Retinal pigment epithelial cell (primary cell): Measurements from ENCODE around the gene KMO.

Experiments used
- DNase-seq: peaks from one replicate; pipeline ENCODE4 v3.0.0-alpha.2; 2010; ENCODE audit warnings: low read depth
- H3K4me3 ChIP-seq: 2 replicates; pipeline ENCODE4 v1.5.1; 2011; ENCODE audit warnings: mild to moderate bottlenecking, low read length, control low read depth, moderate library complexity
- CTCF ChIP-seq: conservative IDR thresholded peaks from 2 replicates; pipeline ENCODE4 v1.5.1; 2011; ENCODE audit warnings: low read depth, low read length, control low read depth, inconsistent platforms

Gene KMO

GRCh38 chr1:241503444-241503843 is 28.7 kb upstream of the KMO start:
- no peak for DNase-seq
- no peak overlapping the region for H3K4me3 ChIP-seq
- no peak for TF ChIP-seq CTCF

GRCh38 chr1:241507189-241507863 is 24.9 kb upstream of the KMO start:
- H3K4me3 ChIP-seq, result no peak overlapping the region
- TF ChIP-seq CTCF, result no peak
- DNase-seq, result no peak

GRCh38 chr1:241513378-241513777 is 18.8 kb upstream of the KMO start:
- no peak for DNase-seq
- H3K4me3 ChIP-seq, result no peak overlapping the region
- TF ChIP-seq CTCF, result no peak

- no peak for TF ChIP-seq CTCF
- H3K4me3 ChIP-seq, result peak overlapping the region; percentile 75
- no peak for DNase-seq
These were observed 13.5 kb upstream of the KMO start for GRCh38 chr1:241518476-241519307.

- H3K4me3 ChIP-seq, result peak within 1 kb of the TSS; percentile 75
- peak; percentile 95 for DNase-seq
- no peak for TF ChIP-seq CTCF
These were observed 12.7 kb upstream of the KMO start, which contains the start of gene FH for GRCh38 chr1:241519308-241520079. TSS of gene FH (minus strand) at chr1:241519755. CDS start at chr1:241519722, 33 bp downstream.

GRCh38 chr1:241520080-241520465 is 12.1 kb upstream of the KMO start:
- H3K4me3 ChIP-seq, result peak overlapping the region; percentile 75
- no peak for TF ChIP-seq CTCF
- DNase-seq, result no peak
